Measurements from ENCODE around the gene CD99. TPM values are rescaled to one million over a fixed set of nuclear protein-coding genes. Genes with fewer than 3 reads are reported as not detected.

Gene CD99
- total and polyA plus RNA-seq, 4 donors, result 49.9 to 165 (median 102) TPM

DNA sequence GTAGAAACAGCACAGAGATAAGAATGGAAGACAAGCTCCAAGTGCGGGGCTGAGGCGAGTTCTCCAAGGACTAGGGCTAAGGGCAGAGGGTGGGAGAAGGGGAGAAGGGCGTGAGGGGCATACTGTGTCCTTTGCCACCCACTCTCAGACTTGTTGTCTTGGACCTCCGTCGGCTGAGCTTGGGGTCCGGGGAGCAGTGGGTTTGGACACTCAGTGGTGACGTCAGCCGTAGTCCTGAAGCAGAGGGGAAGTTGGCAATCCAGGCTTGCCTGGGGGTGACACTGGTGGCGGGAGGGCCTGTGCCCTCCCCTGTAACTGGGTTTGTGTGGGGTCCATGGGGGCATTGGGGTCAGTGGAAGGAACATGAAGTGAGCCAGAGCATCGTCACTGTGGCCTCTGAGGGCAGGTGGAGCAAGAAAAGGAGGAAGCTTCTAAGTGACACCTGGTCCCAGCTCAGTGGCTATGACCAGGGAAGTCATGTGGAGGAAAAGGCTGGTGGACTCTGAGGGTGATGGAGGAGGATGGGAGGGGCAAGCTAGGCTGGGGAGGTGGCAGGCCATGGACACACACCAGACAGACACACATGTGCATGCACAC lies 17.6 kb downstream of the CD99 start:
- DNase-seq (ENCODE audit: low spot score), result no peak
- WGBS, result 79% methylated on average over 10 of the region's 10 CpGs
- TF ChIP-seq YY1 (IDR thresholded peaks at IDR 0.05) (no peak), SP1 (IDR thresholded peaks at IDR 0.05) (no peak)
- Histone ChIP-seq H3K4me3 (ENCODE audit: low read depth in 1 of 3, low read length in 3 of 3) (no peak overlapping the region), H3K4me1 (ENCODE audit: control insufficient read depth in 4 of 4, insufficient read depth in 4 of 4, low read length in 3 of 4) (peaks cover 1 to 12% (median 7%) of the 10 kb centered on the region in 4 donors), H3K27ac (ENCODE audit: low read depth in 1 of 2, low read length in 2 of 2) (peak overlapping the region in 1 of 2 donors; percentile 15), H3K9me3 (ENCODE audit: control insufficient read depth in 4 of 4, low read length in 3 of 4) (no peaks in the 10 kb centered on the region), H3K27me3 (ENCODE audit: control insufficient read depth in 4 of 4, insufficient read depth in 4 of 4, low read length in 3 of 4) (no peaks in the 10 kb centered on the region), H3K36me3 (ENCODE audit: control insufficient read depth in 4 of 4, insufficient read depth in 3 of 4, low read depth in 1 of 4, low read length in 3 of 4) (peaks cover 0 to 4% (median 2%) of the 10 kb centered on the region in 4 donors), H3K9ac (ENCODE audit: low read depth in 1 of 2, low read length in 2 of 2) (no peak overlapping the region)

DNA sequence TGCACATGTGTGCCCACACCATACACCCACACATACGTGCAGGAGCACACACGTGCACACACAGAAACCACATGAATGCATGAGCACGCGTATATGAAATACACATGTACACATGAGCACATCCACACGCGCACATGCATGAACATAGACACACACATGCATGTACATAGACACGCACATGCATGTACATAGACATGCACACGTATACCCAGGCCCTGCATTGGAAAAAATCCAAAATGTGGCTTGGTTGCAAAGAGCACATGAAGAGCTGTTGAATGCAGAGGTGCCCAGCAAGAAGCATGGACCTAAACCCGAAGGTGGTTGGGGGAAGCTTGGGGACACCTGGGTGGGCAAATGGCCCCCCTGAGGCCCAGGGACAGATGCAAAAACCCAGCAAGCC lies 18.5 kb downstream of the CD99 start:
- Histone ChIP-seq H3K9ac (ENCODE audit: low read depth in 1 of 2, low read length in 2 of 2) (no peak overlapping the region), H3K36me3 (ENCODE audit: control insufficient read depth in 4 of 4, insufficient read depth in 3 of 4, low read depth in 1 of 4, low read length in 3 of 4) (peaks cover 0 to 4% (median 2%) of the 10 kb centered on the region in 4 donors), H3K4me3 (ENCODE audit: low read depth in 1 of 3, low read length in 3 of 3) (no peak overlapping the region), H3K27me3 (ENCODE audit: control insufficient read depth in 4 of 4, insufficient read depth in 4 of 4, low read length in 3 of 4) (no peaks in the 10 kb centered on the region), H3K4me1 (ENCODE audit: control insufficient read depth in 4 of 4, insufficient read depth in 4 of 4, low read length in 3 of 4) (peaks cover 1 to 12% (median 7%) of the 10 kb centered on the region in 4 donors), H3K9me3 (ENCODE audit: control insufficient read depth in 4 of 4, low read length in 3 of 4) (no peaks in the 10 kb centered on the region), H3K27ac (ENCODE audit: low read depth in 1 of 2, low read length in 2 of 2) (peak overlapping the region; percentile 14 to 64)
- DNase-seq (ENCODE audit: low spot score), result no peak
- TF ChIP-seq HNF4A (conservative IDR thresholded peaks at IDR 0.05) (no peak), MAX (IDR thresholded peaks at IDR 0.05) (no peak), FOXA1 (IDR thresholded peaks at IDR 0.05) (no peak), SP1 (IDR thresholded peaks at IDR 0.05) (no peak), ATF3 (IDR thresholded peaks at IDR 0.05) (no peak), YY1 (IDR thresholded peaks at IDR 0.05) (no peak), TAF1 (conservative IDR thresholded peaks at IDR 0.05) (no peak), REST (IDR thresholded peaks at IDR 0.05) (no peak), EGR1 (IDR thresholded peaks at IDR 0.05; ENCODE audit: low read depth in 2 of 2) (no peak), RXRA (IDR thresholded peaks at IDR 0.05) (no peak)
- TF ChIP-seq, protein P1, sequence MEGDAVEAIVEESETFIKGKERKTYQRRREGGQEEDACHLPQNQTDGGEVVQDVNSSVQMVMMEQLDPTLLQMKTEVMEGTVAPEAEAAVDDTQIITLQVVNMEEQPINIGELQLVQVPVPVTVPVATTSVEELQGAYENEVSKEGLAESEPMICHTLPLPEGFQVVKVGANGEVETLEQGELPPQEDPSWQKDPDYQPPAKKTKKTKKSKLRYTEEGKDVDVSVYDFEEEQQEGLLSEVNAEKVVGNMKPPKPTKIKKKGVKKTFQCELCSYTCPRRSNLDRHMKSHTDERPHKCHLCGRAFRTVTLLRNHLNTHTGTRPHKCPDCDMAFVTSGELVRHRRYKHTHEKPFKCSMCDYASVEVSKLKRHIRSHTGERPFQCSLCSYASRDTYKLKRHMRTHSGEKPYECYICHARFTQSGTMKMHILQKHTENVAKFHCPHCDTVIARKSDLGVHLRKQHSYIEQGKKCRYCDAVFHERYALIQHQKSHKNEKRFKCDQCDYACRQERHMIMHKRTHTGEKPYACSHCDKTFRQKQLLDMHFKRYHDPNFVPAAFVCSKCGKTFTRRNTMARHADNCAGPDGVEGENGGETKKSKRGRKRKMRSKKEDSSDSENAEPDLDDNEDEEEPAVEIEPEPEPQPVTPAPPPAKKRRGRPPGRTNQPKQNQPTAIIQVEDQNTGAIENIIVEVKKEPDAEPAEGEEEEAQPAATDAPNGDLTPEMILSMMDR (IDR thresholded peaks at IDR 0.05; ENCODE audit: low read depth, low read length, missing input control), result no peak
- WGBS, result 92% methylated on average over 9 of the region's 9 CpGs

All from liver (tissue), 9 donors.